H9 (cell line): Measurements from ENCODE around the gene STAP2. TPM values are rescaled to one million over a fixed set of nuclear protein-coding genes. Genes with fewer than 3 reads are reported as not detected.
A peak's percentile ranks its signal among the peaks of the same experiment; 100 is the strongest.

ENCODE experiments used
- DNase-seq: peaks from one replicate; pipeline ENCODE4 v3.0.0-alpha.2; 2017
- H2AFZ ChIP-seq: one replicate; pipeline ENCODE4 v1.6.1; 2013; ENCODE audit warnings: mild to moderate bottlenecking, low read length, control low read depth, moderate library complexity
- H2AK5ac ChIP-seq: 2 replicates; pipeline ENCODE4 v1.6.1; 2013; ENCODE audit warnings: low read length, control low read depth, mixed read lengths; ENCODE audit not compliant: insufficient read length
- H2BK120ac ChIP-seq: one replicate; pipeline ENCODE4 v1.6.1; 2013; ENCODE audit warnings: low read depth, mild to moderate bottlenecking, low read length, control low read depth, inconsistent platforms; ENCODE audit not compliant: poor library complexity, severe bottlenecking
- H2BK12ac ChIP-seq: 2 replicates; pipeline ENCODE4 v1.6.1; 2013; ENCODE audit warnings: low read length, control low read depth, mixed read lengths, low read depth; ENCODE audit not compliant: insufficient read length
- H2BK15ac ChIP-seq: 2 replicates; pipeline ENCODE4 v1.6.1; 2013; ENCODE audit warnings: low read depth, low read length, control low read depth
- H2BK20ac ChIP-seq: one replicate; pipeline ENCODE4 v1.6.1; 2013; ENCODE audit warnings: low read depth, mild to moderate bottlenecking, low read length, control low read depth, inconsistent platforms; ENCODE audit not compliant: poor library complexity, severe bottlenecking
- H2BK5ac ChIP-seq: 2 replicates; pipeline ENCODE4 v1.6.1; 2013; ENCODE audit warnings: low read length, control low read depth, mixed read lengths; ENCODE audit not compliant: insufficient read length
- H3K14ac ChIP-seq: 2 replicates; pipeline ENCODE4 v1.6.1; 2013; ENCODE audit warnings: low read length, control low read depth; ENCODE audit not compliant: insufficient read depth
- H3K18ac ChIP-seq: 2 replicates; pipeline ENCODE4 v1.6.1; 2013; ENCODE audit warnings: low read depth, mild to moderate bottlenecking, mixed read lengths, low read length, control low read depth; ENCODE audit not compliant: insufficient read length
- H3K23ac ChIP-seq: 2 replicates; pipeline ENCODE4 v1.6.1; 2013; ENCODE audit warnings: low read length, control low read depth, mixed read lengths, low read depth; ENCODE audit not compliant: insufficient read length
- H3K23me2 ChIP-seq: 2 replicates; pipeline ENCODE4 v1.6.1; 2013; ENCODE audit warnings: low read depth, mild to moderate bottlenecking, mixed read lengths, low read length, control low read depth; ENCODE audit not compliant: insufficient read length, poor library complexity, severe bottlenecking
- H3K27ac ChIP-seq: 2 replicates; pipeline ENCODE4 v1.5.1; 2013; ENCODE audit warnings: low read length, control low read depth, mixed read lengths, low read depth; ENCODE audit not compliant: insufficient read length
- H3K27me3 ChIP-seq: 2 replicates; pipeline ENCODE4 v1.6.1; 2013; ENCODE audit warnings: low read length, control low read depth, inconsistent platforms; ENCODE audit not compliant: insufficient read depth
- H3K4ac ChIP-seq: 2 replicates; pipeline ENCODE4 v1.6.1; 2013; ENCODE audit warnings: low read depth, mild to moderate bottlenecking, control low read depth, inconsistent platforms, low read length, moderate library complexity
- H3K4me1 ChIP-seq: 2 replicates; pipeline ENCODE4 v1.6.1; 2013; ENCODE audit warnings: low read length, control low read depth, inconsistent platforms; ENCODE audit not compliant: insufficient read depth
- H3K4me2 ChIP-seq: 2 replicates; pipeline ENCODE4 v1.6.1; 2013; ENCODE audit warnings: low read length, control low read depth, mixed read lengths; ENCODE audit not compliant: insufficient read length, insufficient read depth
- H3K56ac ChIP-seq: 2 replicates; pipeline ENCODE4 v1.6.1; 2013; ENCODE audit warnings: low read depth, mild to moderate bottlenecking, mixed read lengths, low read length, control low read depth; ENCODE audit not compliant: insufficient read length
- H3K79me1 ChIP-seq: 2 replicates; pipeline ENCODE4 v1.6.1; 2013; ENCODE audit warnings: low read depth, mild to moderate bottlenecking, moderate library complexity, low read length, control low read depth, inconsistent platforms; ENCODE audit not compliant: insufficient read depth, poor library complexity, severe bottlenecking
- H3K79me2 ChIP-seq: 2 replicates; pipeline ENCODE4 v1.6.1; 2013; ENCODE audit warnings: low read length, control low read depth, inconsistent platforms; ENCODE audit not compliant: insufficient read depth
- H3K9ac ChIP-seq: 2 replicates; pipeline ENCODE4 v1.6.1; 2013; ENCODE audit warnings: low read length, control low read depth, mixed read lengths; ENCODE audit not compliant: insufficient read length; ENCODE audit errors: extremely low read depth
- H3K9me3 ChIP-seq: one replicate; pipeline ENCODE4 v1.6.1; 2013; ENCODE audit warnings: low read depth, low read length, inconsistent platforms; ENCODE audit not compliant: control insufficient read depth
- H3T11ph ChIP-seq: one replicate; pipeline ENCODE4 v1.6.1; 2013; ENCODE audit warnings: mild to moderate bottlenecking, low read length, control low read depth, inconsistent platforms
- H4K20me1 ChIP-seq: one replicate; pipeline ENCODE4 v1.6.1; 2013; ENCODE audit not compliant: control insufficient read depth, insufficient read length, insufficient read depth
- H4K5ac ChIP-seq: 2 replicates; pipeline ENCODE4 v1.6.1; 2013; ENCODE audit warnings: low read depth, mild to moderate bottlenecking, mixed read lengths, low read length, control low read depth; ENCODE audit not compliant: insufficient read length
- H4K8ac ChIP-seq: replicated peaks from 2 replicates; pipeline ENCODE4 v1.6.1; 2013; ENCODE audit warnings: low read length, control low read depth, mixed read lengths, low read depth; ENCODE audit not compliant: insufficient read length
- H4K91ac ChIP-seq: 2 replicates; pipeline ENCODE4 v1.6.1; 2013; ENCODE audit warnings: low read depth, mild to moderate bottlenecking, moderate library complexity, mixed read lengths, low read length, control low read depth; ENCODE audit not compliant: insufficient read length
- H3K27ac Mint-ChIP-seq, 3 experiments: 2 replicates in 2 of 3; 3 replicates in 1 of 3; pipeline ENCODE4 v1.8.0; 2020 to 2021; ENCODE audit warnings: mixed read lengths in 3 of 3, mild to moderate bottlenecking in 1 of 3, moderate library complexity in 1 of 3
- H3K27me3 Mint-ChIP-seq: 2 replicates; pipeline ENCODE4 v1.8.0; 2021; ENCODE audit warnings: low read depth, mild to moderate bottlenecking, moderate library complexity, mixed read lengths
- H3K36me3 Mint-ChIP-seq, 3 experiments: 2 replicates in 2 of 3; 3 replicates in 1 of 3; pipeline ENCODE4 v1.8.0; 2020 to 2021; ENCODE audit warnings: low read depth in 3 of 3, mixed read lengths in 3 of 3; ENCODE audit not compliant: insufficient read depth in 1 of 3
- H3K4me1 Mint-ChIP-seq, 2 experiments: 2 replicates each; pipeline ENCODE4 v1.8.0; 2020; ENCODE audit warnings: mixed read lengths in 2 of 2
- H3K4me3 Mint-ChIP-seq, 2 experiments: 2 replicates in 1 of 2; 3 replicates in 1 of 2; pipeline ENCODE4 v1.8.0; 2020 to 2021; ENCODE audit warnings: mild to moderate bottlenecking in 2 of 2, mixed read lengths in 2 of 2, moderate library complexity in 1 of 2
- H3K9me3 Mint-ChIP-seq, 2 experiments: 2 replicates in 1 of 2; 3 replicates in 1 of 2; pipeline ENCODE4 v1.8.0; 2020; ENCODE audit warnings: mild to moderate bottlenecking in 2 of 2, mixed read lengths in 2 of 2, moderate library complexity in 1 of 2
- WGBS: extraction: QIAGEN DNeasy Blood & Tissue Kit; methylation state at CpG from one replicate; pipeline ENCODE4 v1.1.7; 2013; ENCODE audit warnings: missing lambda C conversion rate, low lambda C conversion rate, mixed read lengths; ENCODE audit not compliant: insufficient read length; ENCODE audit errors: extremely low coverage; 5-methylcytosine and 5-hydroxymethylcytosine counted together
- total RNA-seq: library from RNA; stranded (reverse); gene quantifications from 2 replicates; pipeline ENCODE4 v1.2.1, GENCODE V29; 2021
- TF ChIP-seq, protein P1 (sequence below): fragments of 200-600 bp; sonication (generic); conservative IDR thresholded peaks from 3 replicates; pipeline ENCODE4 v1.8.0; 2021; ENCODE audit warnings: antibody characterized with exemption, mild to moderate bottlenecking

STAP2 gene
- total RNA-seq, 1 experiment from 2014 or later = 20.2 TPM

GRCh38 chr19:4360641-4361151 is 22.1 kb upstream of the STAP2 start:
- Histone ChIP-seq H3K4ac (no peak overlapping the region), H3K23ac (no peak overlapping the region), H2BK20ac (no peak overlapping the region), H3K14ac (no peak overlapping the region; the same call in 1 of the 2 replicates), H3K27ac (no peak overlapping the region), H2BK120ac (no peak overlapping the region), H3K56ac (no peak overlapping the region), H3K18ac (no peak overlapping the region), H3T11ph (no peak overlapping the region), H3K4me2 (no peak overlapping the region), H3K27me3 (no peaks in the 10 kb centered on the region), H4K91ac (no peak overlapping the region), H3K9me3 (no peaks in the 10 kb centered on the region), H2BK5ac (no peak overlapping the region), H2AFZ (no peak overlapping the region), H3K9ac (no peak overlapping the region), H3K4me1 (no peaks in the 10 kb centered on the region; the same call in 1 of the 2 replicates), H3K23me2 (no peaks in the 10 kb centered on the region), H2BK12ac (no peak overlapping the region), H4K8ac (no peak overlapping the region), H2BK15ac (no peak overlapping the region), H4K20me1 (no peaks in the 10 kb centered on the region), H3K79me1 (no peaks in the 10 kb centered on the region), H3K79me2 (no peaks in the 10 kb centered on the region), H4K5ac (no peak overlapping the region), H2AK5ac (no peak overlapping the region)
- H3K27ac Mint-ChIP-seq = peak overlapping the region in 2 of 3 experiments; percentile 55 to 85; a peak in 3 of 7 replicates
- peaks cover 7 to 9% of the 10 kb centered on the region in 2 experiments; a peak in 3 of 4 replicates for H3K4me1 Mint-ChIP-seq
- peaks cover 4% of the 10 kb centered on the region for H3K27me3 Mint-ChIP-seq
- peak overlapping the region in 1 of 2 experiments; percentile 23; a peak in 1 of 5 replicates for H3K4me3 Mint-ChIP-seq
- H3K36me3 Mint-ChIP-seq = peaks cover 1 to 40% (median 14%) of the 10 kb centered on the region in 3 experiments; a peak in 5 of 7 replicates
- TF ChIP-seq, protein P1, sequence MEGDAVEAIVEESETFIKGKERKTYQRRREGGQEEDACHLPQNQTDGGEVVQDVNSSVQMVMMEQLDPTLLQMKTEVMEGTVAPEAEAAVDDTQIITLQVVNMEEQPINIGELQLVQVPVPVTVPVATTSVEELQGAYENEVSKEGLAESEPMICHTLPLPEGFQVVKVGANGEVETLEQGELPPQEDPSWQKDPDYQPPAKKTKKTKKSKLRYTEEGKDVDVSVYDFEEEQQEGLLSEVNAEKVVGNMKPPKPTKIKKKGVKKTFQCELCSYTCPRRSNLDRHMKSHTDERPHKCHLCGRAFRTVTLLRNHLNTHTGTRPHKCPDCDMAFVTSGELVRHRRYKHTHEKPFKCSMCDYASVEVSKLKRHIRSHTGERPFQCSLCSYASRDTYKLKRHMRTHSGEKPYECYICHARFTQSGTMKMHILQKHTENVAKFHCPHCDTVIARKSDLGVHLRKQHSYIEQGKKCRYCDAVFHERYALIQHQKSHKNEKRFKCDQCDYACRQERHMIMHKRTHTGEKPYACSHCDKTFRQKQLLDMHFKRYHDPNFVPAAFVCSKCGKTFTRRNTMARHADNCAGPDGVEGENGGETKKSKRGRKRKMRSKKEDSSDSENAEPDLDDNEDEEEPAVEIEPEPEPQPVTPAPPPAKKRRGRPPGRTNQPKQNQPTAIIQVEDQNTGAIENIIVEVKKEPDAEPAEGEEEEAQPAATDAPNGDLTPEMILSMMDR = peak; percentile 13; the same call in 1 of the 3 replicates
- no CpG with 5 or more reads among the region's 12 CpGs for WGBS
- H3K9me3 Mint-ChIP-seq = no peaks in the 10 kb centered on the region; a peak in 1 of 5 replicates
- DNase-seq = peak; percentile 53
